Right lobe of liver (tissue), 6 donors: ENCODE measurements around the gene CBLC. TPM values are rescaled to one million over a fixed set of nuclear protein-coding genes. Genes with fewer than 3 reads are reported as not detected.

Experiments
- ATAC-seq, 4 donors: fragments of 200-7000 bp; cut with Tn5 transposase; one replicate each; pipeline ENCODE4 v1.9.1; 2020; ENCODE audit warnings: mild to moderate bottlenecking in 4 of 4, moderate library complexity in 4 of 4
- DNase-seq, 3 donors: peaks; one replicate each; pipeline ENCODE4 v3.0.0-alpha.2; 2020
- H3K27ac ChIP-seq, 3 donors: fragments of 200-600 bp; one replicate each; pipeline ENCODE4 v1.8.0; 2022
- H3K27me3 ChIP-seq, 2 donors: fragments of 200-600 bp; one replicate each; pipeline ENCODE4 v1.8.0; 2022
- H3K36me3 ChIP-seq, 4 donors: fragments of 200-600 bp; sonication (generic) in 1 of 4; one replicate each; pipeline versions ENCODE4 v1.5.1 to v1.8.0; 2017 to 2022; ENCODE audit warnings: control low read depth in 1 of 4
- H3K4me1 ChIP-seq, 4 donors: fragments of 200-600 bp; sonication (generic) in 1 of 4; one replicate each; pipeline versions ENCODE4 v1.5.1 to v1.8.0; 2017 to 2022; ENCODE audit warnings: control low read depth in 1 of 4
- H3K4me3 ChIP-seq, 3 donors: fragments of 200-600 bp; one replicate each; pipeline ENCODE4 v1.8.0; 2022
- H3K9me3 ChIP-seq, 4 donors: fragments of 200-600 bp; sonication (generic) in 1 of 4; one replicate each; pipeline versions ENCODE4 v1.5.1 to v1.8.0; 2017 to 2022; ENCODE audit warnings: control low read depth in 1 of 4
- POLR2A ChIP-seq: fragments of 450-650 bp; IDR thresholded peaks from one replicate; pipeline ENCODE4 v1.6.1; 2017; ENCODE audit warnings: antibody characterized with exemption, mild to moderate bottlenecking
- WGBS: methylation state at CpG from one replicate; pipeline ENCODE4 v1.1.6; 2018; ENCODE audit warnings: low coverage, low lambda C conversion rate; ENCODE audit not compliant: insufficient coverage; ENCODE audit errors: missing lambda C conversion rate; 5-methylcytosine and 5-hydroxymethylcytosine counted together
- intact Hi-C, 2 donors: fragments of 100-400 bp; cut with DNase I; formaldehyde crosslinking; loops; one replicate each; pipeline versions ENCODE4 v1.11.2 to v1.14.1; 2022
- total RNA-seq, 6 experiments: library from RNA; depleted of rRNA in 2 of 6; stranded (reverse); fragments of >200 nt in 2 of 6; fragmentation: NEBNext Ultra II Directional in 3 of 6; extraction: Animal tissue kit (Norgen Biotek cat#: 25700) in 3 of 6; gene quantifications; one replicate each; pipeline versions ENCODE4 v1.1.0 to v1.2.4, GENCODE V29; 2016 to 2023
- TF ChIP-seq, protein P1 (sequence below), 4 donors: fragments of 200-600 bp in 3 of 4; fragments of 450-650 bp in 1 of 4; IDR thresholded peaks; one replicate each; pipeline versions ENCODE4 v1.5.1 to v1.8.0; 2016 to 2022; ENCODE audit warnings: antibody characterized with exemption in 4 of 4, mild to moderate bottlenecking in 2 of 4
- donor health status: DM: no; HTN: yes; CAD: no.
- donor health status: DM: no; HTN: no; CAD: no.
- donor health status: DM: no; HTN: no; CAD: no.
- donor health status: DM: no; HTN: yes; CAD: no.
- donor health status: DM: no; HTN: yes; CAD: no.

CBLC gene
- total RNA-seq, 6 experiments from 2014 or later, result 9.8 to 19.4 (median 15.6) TPM

DNA sequence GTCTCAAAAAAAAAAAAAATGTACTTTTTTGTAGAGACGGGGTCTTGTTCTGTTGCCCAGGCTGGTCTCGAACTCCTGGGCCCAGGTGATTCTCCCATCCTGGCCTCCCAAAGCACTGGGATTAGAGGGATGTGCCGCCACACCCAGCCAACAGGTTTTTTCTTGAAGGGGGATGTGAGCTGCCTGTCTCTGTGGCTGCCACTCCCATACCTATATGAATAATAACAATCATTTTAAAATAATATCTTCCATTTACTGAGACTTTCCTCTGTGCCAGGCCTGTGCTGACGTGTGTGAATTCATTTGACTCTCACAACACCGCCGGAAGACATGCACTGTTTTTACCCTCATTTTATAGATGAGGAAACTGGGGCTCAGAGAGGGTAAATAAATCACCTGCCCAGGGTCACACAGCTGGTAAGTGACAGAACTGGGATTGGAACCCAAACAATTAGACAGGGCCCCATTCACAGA, 36.4 kb upstream of the CBLC start:
- Histone ChIP-seq H3K4me3 (no peak overlapping the region), H3K36me3 (no peaks in the 10 kb centered on the region), H3K27ac (peak overlapping the region; percentile 75 to 92 (median 85)), H3K4me1 (peaks cover 0 to 86% (median 47%) of the 10 kb centered on the region in 4 donors), H3K9me3 (no peaks in the 10 kb centered on the region), H3K27me3 (no peaks in the 10 kb centered on the region)
- no peak for TF ChIP-seq POLR2A
- TF ChIP-seq, protein P1, sequence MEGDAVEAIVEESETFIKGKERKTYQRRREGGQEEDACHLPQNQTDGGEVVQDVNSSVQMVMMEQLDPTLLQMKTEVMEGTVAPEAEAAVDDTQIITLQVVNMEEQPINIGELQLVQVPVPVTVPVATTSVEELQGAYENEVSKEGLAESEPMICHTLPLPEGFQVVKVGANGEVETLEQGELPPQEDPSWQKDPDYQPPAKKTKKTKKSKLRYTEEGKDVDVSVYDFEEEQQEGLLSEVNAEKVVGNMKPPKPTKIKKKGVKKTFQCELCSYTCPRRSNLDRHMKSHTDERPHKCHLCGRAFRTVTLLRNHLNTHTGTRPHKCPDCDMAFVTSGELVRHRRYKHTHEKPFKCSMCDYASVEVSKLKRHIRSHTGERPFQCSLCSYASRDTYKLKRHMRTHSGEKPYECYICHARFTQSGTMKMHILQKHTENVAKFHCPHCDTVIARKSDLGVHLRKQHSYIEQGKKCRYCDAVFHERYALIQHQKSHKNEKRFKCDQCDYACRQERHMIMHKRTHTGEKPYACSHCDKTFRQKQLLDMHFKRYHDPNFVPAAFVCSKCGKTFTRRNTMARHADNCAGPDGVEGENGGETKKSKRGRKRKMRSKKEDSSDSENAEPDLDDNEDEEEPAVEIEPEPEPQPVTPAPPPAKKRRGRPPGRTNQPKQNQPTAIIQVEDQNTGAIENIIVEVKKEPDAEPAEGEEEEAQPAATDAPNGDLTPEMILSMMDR (IDR thresholded peaks at IDR 0.05), result no peak
- intact Hi-C loops, result no loop called here
- DNase-seq (no peak), ATAC-seq (peak; percentile 1 to 5 (median 2))
- 30% methylated on average over 4 of the region's 6 CpGs for WGBS

DNA sequence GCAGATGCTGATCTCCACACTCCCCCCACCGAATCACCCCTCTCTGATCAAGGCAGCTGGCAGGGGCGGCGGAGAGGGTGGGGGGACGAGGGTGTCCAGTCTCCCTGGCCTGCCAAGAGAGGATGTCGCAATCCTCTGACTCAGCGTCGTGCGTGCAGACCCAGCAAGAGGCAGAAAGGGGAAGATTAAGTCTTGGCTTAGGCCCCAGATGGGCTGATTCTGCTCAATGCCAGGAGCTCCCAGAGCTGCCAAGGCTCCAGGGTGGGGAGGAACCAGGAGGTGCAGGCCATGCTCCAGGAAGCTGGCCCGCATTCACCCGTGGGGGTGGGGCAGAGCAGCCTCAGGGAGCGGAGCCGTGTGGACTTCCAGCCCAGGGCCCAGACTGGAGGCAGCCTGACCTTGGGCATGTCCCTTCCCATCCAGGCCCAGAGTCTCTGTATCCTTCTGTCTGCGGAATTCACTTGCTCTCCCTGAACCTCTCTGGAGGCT, 35.8 kb upstream of the CBLC start:
- Histone ChIP-seq H3K4me3 (no peak overlapping the region), H3K9me3 (no peaks in the 10 kb centered on the region), H3K27me3 (no peaks in the 10 kb centered on the region), H3K36me3 (no peaks in the 10 kb centered on the region), H3K27ac (peak overlapping the region; percentile 75 to 92 (median 85)), H3K4me1 (peaks cover 2 to 85% (median 47%) of the 10 kb centered on the region in 4 donors)
- WGBS, result under 1% methylated on average over 9 of the region's 13 CpGs
- intact Hi-C loops, result no loop called here
- DNase-seq, result peak; percentile 99
- TF ChIP-seq, protein P1 (IDR thresholded peaks at IDR 0.05), result no peak
- peak; percentile 60 for TF ChIP-seq POLR2A
- peak; percentile 60 to 88 (median 76) for ATAC-seq

DNA sequence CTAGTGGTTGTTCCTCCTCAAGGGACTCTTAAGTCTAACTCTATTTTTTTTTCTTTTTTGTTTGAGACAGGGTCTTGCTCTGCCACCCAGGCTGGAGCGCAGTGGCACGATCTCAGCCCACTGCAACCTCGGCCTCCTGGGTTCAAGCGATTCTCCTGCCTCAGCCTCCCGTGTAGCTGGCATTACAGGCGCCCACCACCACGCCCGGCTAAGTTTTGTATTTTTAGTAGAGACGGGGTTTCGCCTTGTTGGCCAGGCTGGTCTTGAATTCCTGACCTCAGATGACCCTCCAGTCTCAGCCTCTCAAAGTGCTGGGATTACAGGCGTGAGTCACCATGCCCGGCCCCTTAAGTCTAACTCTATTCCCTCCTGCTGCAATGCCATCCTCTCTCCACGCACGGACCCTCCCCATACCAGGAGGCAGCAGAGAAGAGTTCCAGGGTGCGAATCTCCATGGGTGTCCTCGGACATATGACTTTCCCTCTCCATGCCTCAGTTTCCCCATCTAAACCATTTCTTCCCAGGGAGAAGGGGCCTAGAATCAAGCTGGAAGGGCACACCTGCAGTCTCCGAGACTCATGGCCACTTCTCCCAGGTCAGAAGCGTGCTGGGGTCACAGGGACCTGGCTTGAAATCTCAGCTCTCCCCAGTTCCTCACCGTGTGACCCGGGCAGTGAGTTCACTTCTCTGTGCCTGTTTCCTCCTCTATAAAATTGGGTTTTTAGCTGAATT, 35.2 kb upstream of the CBLC start:
- intact Hi-C loops, result no loop called here
- Histone ChIP-seq H3K27me3 (no peaks in the 10 kb centered on the region), H3K36me3 (no peaks in the 10 kb centered on the region), H3K4me1 (peaks cover 2 to 86% (median 48%) of the 10 kb centered on the region in 4 donors), H3K9me3 (no peaks in the 10 kb centered on the region), H3K4me3 (no peak overlapping the region), H3K27ac (peak overlapping the region; percentile 36 to 92 (median 85))
- ATAC-seq (no peak), DNase-seq (peak in 1 of 3 donors; percentile 48)
- 39% methylated on average over 14 of the region's 20 CpGs for WGBS
- TF ChIP-seq, protein P1 (IDR thresholded peaks at IDR 0.05), result no peak
- TF ChIP-seq POLR2A, result no peak

DNA sequence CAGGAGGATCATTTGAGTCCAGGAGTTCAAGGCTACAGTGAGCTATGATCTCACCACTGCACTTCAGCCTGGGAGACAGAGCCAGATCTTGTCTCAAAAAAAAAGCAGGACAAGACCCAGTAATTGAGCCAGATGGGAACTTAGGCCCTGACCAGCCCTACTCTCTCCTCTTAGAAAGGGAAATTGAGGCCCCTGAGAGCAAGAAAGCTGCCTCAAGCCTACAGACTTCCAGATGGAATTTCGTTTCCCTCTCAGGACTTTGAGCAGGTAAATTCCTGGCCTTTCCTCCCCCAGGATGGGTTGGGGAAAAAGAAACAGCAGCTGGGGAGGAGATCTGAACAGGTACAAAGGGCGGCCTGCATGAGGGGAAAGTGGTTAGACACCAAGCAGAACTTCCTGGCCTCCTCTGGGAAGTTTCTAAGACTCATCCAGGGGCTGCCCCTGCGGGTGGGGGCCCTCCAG, 32.8 kb upstream of the CBLC start:
- no peak overlapping the region for H3K4me3 ChIP-seq
- peaks cover 2 to 75% (median 36%) of the 10 kb centered on the region in 4 donors for H3K4me1 ChIP-seq
- TF ChIP-seq, protein P1 (IDR thresholded peaks at IDR 0.05), result no peak
- TF ChIP-seq POLR2A, result no peak
- no peak for ATAC-seq
- intact Hi-C loops, result no loop called here
- no peaks in the 10 kb centered on the region for H3K27me3 ChIP-seq
- WGBS, result 65% methylated on average over 3 of the region's 3 CpGs
- peak overlapping the region in 2 of 3 donors; percentile 85 to 92 for H3K27ac ChIP-seq
- no peaks in the 10 kb centered on the region for H3K9me3 ChIP-seq
- DNase-seq, result no peak
- H3K36me3 ChIP-seq, result no peaks in the 10 kb centered on the region
